Activated naive CD8-positive, alpha-beta T cell treated with anti-CD3 and anti-CD28 coated beads for 36 hours (primary cell): ENCODE measurements around the gene LRRC3C. TPM values are rescaled to one million over a fixed set of nuclear protein-coding genes. Genes with fewer than 3 reads are reported as not detected.

Experiments
- DNase-seq: peaks from one replicate; pipeline ENCODE4 v3.0.0; 2021
- H3K27ac Mint-ChIP-seq: one replicate; pipeline ENCODE4 v1.8.0; 2022; ENCODE audit warnings: mild to moderate bottlenecking, moderate library complexity, mixed read lengths
- H3K27me3 Mint-ChIP-seq: one replicate; pipeline ENCODE4 v1.8.0; 2022; ENCODE audit warnings: mild to moderate bottlenecking, mixed read lengths
- H3K36me3 Mint-ChIP-seq: one replicate; pipeline ENCODE4 v1.8.0; 2021; ENCODE audit warnings: mild to moderate bottlenecking, mixed read lengths
- H3K4me1 Mint-ChIP-seq: one replicate; pipeline ENCODE4 v1.8.0; 2021; ENCODE audit warnings: mixed read lengths
- H3K4me3 Mint-ChIP-seq: one replicate; pipeline ENCODE4 v1.8.0; 2022; ENCODE audit warnings: mild to moderate bottlenecking, moderate library complexity, mixed read lengths
- H3K9me3 Mint-ChIP-seq: one replicate; pipeline ENCODE4 v1.8.0; 2022; ENCODE audit warnings: mixed read lengths
- total RNA-seq, 2 experiments: library from RNA; stranded (reverse); gene quantifications; one replicate each; pipeline ENCODE4 v1.2.3, GENCODE V29; 2021

LRRC3C gene
- total RNA-seq, 2 experiments from 2014 or later = not detected

DNA sequence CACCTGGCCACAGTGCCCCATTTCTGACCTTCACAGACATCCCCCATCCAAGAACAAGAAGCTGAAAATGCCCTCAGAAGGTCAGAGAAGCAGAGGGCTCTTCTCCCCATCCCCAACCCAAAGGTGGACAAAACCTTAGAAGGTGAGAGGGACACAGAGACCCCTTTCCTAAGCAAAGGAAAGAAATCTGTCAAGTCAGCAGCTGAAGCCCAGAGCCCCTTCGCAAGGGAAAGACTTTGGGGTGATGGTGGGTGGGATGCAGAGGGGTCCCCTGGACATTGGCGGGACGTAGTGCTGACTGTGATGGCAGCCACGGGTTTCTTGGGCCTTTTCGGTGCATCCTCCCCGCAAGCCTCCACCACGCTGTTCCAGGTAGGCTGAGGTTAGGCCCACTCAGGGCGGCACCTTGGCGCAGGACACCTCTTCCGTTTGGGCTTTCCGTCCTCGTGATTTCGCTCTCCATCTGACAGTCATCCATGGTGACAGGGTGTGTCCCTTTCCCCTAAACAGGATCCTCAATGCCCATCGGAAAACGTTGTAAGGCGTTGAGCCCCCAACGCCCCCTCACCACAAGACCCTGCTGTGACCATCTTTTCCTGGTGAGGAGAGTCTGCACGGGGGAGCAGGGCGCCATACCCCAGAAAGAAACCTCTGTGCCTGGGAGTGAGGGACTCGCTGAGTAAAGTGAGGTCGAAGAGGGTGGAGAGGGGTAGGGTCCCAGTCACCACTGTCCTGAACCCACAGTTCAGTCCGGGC is 24.6 kb downstream of the LRRC3C start:
- Mint-ChIP-seq H3K4me3 (peak overlapping the region; percentile 47), H3K9me3 (no peaks in the 10 kb centered on the region), H3K36me3 (no peaks in the 10 kb centered on the region), H3K4me1 (peaks cover 17% of the 10 kb centered on the region), H3K27me3 (no peaks in the 10 kb centered on the region), H3K27ac (no peak overlapping the region)
- DNase-seq = no peak

DNA sequence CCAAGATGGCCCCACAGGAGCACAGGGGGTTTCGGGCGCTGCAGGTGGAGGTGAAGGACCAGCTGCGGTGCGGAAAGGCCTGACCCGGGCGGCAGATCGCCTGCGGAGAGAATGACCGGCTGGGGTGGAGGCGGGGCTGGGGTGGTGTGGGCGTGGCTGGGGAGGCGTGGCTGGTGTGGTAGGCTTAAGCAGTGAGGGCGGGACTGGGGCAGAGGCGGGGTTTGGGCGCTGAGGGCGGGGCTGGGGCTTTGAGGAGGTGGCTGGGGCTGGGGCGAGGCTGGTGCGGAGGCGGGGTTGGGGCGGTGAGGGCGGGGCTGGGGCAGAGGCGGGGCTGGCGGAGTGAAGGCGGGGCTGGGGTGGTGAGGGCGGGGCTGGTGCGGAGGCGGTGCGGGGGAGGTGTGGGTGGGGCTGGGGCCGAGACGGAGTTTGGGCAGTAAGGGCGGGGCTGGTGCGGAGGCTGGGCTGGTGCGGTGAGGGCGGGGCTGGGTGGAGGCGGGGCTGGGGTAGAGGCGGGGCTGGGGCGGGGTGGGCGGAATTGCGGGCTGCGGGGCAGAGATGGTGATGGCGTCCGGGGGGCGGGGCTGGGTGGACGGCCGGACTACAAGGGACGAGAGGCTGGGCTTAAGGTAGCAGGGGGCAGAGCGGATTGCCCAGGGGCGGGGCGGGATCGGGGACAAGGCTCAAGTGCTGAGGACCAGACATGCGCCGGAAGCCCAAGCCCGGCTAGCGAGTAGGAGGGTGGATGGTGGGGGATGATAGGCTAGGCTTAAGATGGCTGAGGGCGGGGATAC is 25.3 kb downstream of the LRRC3C start:
- Mint-ChIP-seq H3K4me1 (peaks cover 14% of the 10 kb centered on the region), H3K4me3 (peak overlapping the region; percentile 80), H3K27me3 (no peaks in the 10 kb centered on the region), H3K9me3 (no peaks in the 10 kb centered on the region), H3K36me3 (no peaks in the 10 kb centered on the region), H3K27ac (peak overlapping the region; percentile 68)
- peak; percentile 92 for DNase-seq

DNA sequence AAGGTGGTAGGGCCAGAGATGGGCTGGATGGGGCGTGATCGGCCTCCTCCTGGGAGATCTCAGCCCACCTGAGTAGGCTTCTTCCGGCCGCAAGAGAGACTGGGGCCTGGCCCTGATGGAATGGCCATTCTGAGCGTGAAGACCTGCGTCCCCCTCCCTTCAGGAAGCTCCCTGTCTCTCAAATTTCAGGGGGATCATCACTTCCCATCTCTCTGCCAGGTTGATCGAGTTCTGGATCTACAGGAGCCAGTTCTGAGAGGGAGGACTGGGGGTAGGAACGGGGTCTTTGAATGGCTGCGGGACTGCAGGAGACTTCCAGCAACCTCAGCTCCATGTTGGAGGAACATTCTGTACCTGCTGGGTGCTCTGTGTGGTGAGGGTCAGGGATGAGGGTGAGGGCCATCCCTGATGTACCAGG is 25.9 kb downstream of the LRRC3C start:
- Mint-ChIP-seq H3K4me3 (peak overlapping the region; percentile 80), H3K4me1 (peaks cover 10% of the 10 kb centered on the region), H3K36me3 (no peaks in the 10 kb centered on the region), H3K27ac (peak overlapping the region; percentile 68), H3K9me3 (no peaks in the 10 kb centered on the region), H3K27me3 (no peaks in the 10 kb centered on the region)
- DNase-seq = no peak

DNA sequence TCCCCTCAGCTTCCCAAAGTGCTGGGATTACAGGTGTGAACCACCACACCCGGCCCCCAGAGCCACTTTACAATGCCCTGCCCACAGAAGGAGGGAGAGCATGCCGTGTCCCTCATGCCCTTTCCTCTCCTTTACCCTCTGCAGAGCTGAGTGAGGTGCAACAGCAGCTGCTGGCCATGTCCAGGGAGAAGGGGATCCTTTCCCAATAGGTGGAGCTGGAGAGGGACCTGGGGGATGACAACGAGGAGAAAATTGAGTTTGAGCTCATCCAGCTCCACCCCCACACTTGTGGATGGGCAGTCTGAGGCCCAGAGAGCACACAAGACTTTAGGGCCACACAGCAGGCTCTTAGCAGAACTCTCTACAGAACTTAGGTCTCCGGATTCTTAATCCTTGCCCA is 27.3 kb downstream of the LRRC3C start:
- no peaks in the 10 kb centered on the region for H3K36me3 Mint-ChIP-seq
- no peaks in the 10 kb centered on the region for H3K9me3 Mint-ChIP-seq
- H3K27me3 Mint-ChIP-seq = no peaks in the 10 kb centered on the region
- H3K4me3 Mint-ChIP-seq = no peak overlapping the region
- H3K4me1 Mint-ChIP-seq = peaks cover 9% of the 10 kb centered on the region
- no peak overlapping the region for H3K27ac Mint-ChIP-seq
- no peak for DNase-seq

DNA sequence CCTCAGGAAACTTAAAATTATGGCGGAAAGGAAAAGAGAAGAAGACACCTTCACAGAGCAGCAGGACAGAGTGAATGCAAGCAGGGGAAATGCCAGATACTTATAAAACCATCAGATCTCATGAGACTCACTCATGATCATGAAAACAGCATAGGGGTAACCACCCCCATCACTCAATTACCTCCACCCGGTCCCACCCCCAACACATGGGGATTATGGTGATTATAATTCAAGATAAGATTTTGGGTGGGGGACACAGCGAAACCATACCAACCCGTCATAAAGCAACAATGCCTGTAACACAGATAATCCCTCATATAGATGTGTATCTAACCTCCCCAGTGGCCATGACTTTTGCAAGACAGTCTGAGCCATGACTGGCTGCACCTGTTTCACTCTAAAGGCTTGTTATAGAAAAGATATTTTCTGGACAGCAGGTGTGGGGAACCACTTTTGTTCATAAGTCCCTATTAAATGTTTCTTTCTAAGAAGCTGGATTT is 28.2 kb downstream of the LRRC3C start:
- Mint-ChIP-seq H3K27me3 (no peaks in the 10 kb centered on the region), H3K27ac (no peak overlapping the region), H3K4me3 (no peak overlapping the region), H3K9me3 (no peaks in the 10 kb centered on the region), H3K4me1 (peaks cover 9% of the 10 kb centered on the region), H3K36me3 (no peaks in the 10 kb centered on the region)
- DNase-seq = no peak

DNA sequence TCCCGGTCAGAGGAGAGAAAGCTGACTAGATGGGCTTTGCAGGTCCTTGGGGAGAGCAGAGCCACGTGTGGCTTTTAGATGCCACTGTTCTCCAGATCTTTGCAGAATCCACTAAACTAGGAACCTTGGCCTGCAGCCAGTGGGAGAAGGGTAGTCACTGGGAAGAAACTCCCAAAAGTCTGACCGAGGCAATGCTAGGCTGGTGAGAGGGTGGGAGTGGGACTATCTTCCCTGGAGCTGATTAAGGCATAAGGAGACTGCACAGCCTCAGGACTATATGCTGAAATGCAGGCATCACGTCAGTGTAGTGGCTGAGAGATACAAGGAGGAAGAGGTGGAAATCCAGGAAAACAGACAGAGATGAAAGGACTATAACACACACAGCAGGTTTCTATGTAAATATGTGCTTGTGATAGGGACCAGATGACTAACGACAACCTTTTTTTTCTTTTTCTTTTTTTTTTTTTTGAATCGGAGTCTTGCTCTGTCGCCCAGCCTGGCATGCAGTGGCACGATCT is 33.1 kb downstream of the LRRC3C start:
- DNase-seq = no peak
- Mint-ChIP-seq H3K27me3 (no peaks in the 10 kb centered on the region), H3K36me3 (no peaks in the 10 kb centered on the region), H3K4me3 (no peak overlapping the region), H3K9me3 (no peaks in the 10 kb centered on the region), H3K4me1 (peaks cover 16% of the 10 kb centered on the region), H3K27ac (no peak overlapping the region)

DNA sequence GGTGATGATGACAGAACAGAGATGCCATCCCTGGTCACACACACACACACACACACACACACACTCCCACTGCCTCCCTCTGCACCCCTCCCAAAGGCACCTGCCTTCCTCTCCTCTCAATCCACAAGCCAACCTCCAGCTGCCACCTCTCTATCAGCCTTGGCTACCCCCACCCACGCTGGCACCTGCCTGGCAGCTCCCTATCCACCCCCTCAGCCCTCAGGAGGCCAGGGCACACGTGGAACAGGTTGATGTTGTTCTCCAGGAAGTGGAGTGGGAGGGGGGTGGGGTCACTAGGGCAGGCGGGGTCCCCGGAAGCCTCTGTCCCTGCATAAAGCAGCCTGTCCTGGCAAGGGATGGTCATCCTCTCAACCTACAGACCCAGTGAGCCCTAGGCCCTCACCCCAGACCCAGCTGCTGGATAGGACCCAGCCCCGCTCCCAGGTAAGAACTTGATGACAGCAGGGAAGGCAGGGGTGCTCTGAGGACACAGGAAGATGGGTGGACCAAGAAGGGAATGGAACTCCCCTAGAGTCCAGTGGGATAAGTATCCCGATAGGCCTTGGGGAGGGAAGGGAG is 35.2 kb downstream of the LRRC3C start, which contains the start of gene GSDMA:
GSDMA (plus strand) TSS at position 363 of the 579 bp plus-strand sequence. CDS start 2,684 bp downstream, outside the sequence.
- Mint-ChIP-seq H3K27me3 (no peaks in the 10 kb centered on the region), H3K4me1 (peaks cover 16% of the 10 kb centered on the region), H3K9me3 (no peaks in the 10 kb centered on the region), H3K4me3 (no peak within 1 kb of the TSS), H3K36me3 (no peaks in the 10 kb centered on the region), H3K27ac (no peak within 1 kb of the TSS)
- DNase-seq = no peak

DNA sequence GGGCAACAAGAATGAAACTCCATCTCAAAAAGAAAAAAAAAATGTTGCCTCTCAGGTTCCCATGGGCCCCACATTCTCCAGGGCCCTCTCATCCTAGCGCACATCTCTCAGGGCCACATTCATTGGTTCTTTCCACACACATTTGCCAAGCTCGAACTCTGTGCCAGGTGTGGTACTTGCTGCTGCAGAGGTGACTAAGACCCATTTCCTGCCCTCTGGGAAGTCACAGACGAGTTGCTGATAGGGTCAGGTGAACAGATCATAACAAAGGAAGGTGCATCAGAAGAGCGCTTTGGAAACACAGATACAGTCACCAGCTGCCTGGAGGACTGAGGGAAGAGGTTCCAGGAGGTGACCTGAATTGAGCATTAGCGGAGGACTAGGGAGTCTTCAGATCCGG is 36.3 kb downstream of the LRRC3C start:
- no peak overlapping the region for H3K4me3 Mint-ChIP-seq
- peaks cover 15% of the 10 kb centered on the region for H3K4me1 Mint-ChIP-seq
- H3K27ac Mint-ChIP-seq = no peak overlapping the region

DNA sequence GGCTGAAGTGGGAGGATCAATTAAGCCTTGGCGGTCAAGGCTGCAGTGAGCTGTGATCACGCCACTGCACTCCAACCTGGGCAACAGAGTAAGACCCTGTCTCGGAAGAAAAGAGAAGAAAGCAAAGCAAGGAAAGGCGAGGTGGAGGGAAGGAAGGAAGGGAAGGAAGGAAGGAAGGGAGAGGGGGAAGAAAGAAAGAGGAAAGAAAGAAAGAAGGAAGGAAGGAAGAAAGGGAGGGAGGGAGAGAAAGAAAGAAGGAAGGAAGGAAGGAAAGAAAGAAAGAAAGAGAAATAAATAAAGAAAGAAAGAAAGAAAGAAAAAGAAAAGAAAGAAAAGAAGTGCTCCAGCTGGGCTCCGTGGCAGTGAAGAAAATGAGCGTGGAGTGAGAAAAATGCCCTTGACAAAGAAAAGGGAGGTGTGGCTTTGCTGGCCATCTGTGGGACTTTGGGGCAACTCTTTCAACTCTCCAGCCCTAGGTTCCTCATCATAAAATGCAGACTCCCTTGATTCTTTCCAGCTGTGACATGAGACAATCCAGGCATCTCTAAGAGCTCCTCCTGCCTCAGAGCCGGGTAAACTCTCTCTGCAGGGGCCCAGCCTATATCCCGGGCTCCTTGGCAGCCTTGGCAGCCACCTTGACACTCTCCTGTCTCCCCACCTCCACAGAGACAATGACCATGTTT is 37.6 kb downstream of the LRRC3C start:
- DNase-seq = no peak
- no peak overlapping the region for H3K4me3 Mint-ChIP-seq
- peaks cover 10% of the 10 kb centered on the region for H3K4me1 Mint-ChIP-seq
- H3K36me3 Mint-ChIP-seq = no peaks in the 10 kb centered on the region
- H3K27ac Mint-ChIP-seq = no peak overlapping the region
- H3K27me3 Mint-ChIP-seq = peaks cover 9% of the 10 kb centered on the region
- H3K9me3 Mint-ChIP-seq = no peaks in the 10 kb centered on the region

More for the DNA sequence above, 36.3 kb downstream of the LRRC3C start:
- H3K36me3 Mint-ChIP-seq = no peaks in the 10 kb centered on the region
- no peak for DNase-seq
- H3K27me3 Mint-ChIP-seq = no peaks in the 10 kb centered on the region
- H3K9me3 Mint-ChIP-seq = no peaks in the 10 kb centered on the region

DNA sequence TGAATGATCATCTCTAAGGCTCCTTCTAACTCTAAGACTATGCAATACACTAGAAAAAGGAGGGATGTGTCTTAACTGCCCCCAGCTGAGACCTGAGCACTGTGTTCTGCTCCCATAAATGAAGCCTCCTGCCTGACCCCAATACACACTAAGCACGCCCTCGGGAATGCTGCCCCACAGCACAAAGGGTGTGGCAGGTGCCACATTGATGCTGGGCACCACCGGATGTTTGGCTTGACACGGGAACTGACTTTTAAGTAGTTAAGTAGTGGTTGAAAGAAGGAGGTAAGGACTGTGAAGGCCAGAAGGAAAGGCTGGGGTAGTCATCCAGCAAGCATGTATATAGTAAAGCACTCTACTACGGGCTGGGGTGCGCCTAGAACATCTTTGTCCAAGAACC is 39.2 kb downstream of the LRRC3C start:
- Mint-ChIP-seq H3K36me3 (no peaks in the 10 kb centered on the region), H3K9me3 (no peaks in the 10 kb centered on the region), H3K27me3 (peaks cover 22% of the 10 kb centered on the region), H3K4me1 (peaks cover 10% of the 10 kb centered on the region), H3K27ac (no peak overlapping the region), H3K4me3 (no peak overlapping the region)
- DNase-seq = no peak

DNA sequence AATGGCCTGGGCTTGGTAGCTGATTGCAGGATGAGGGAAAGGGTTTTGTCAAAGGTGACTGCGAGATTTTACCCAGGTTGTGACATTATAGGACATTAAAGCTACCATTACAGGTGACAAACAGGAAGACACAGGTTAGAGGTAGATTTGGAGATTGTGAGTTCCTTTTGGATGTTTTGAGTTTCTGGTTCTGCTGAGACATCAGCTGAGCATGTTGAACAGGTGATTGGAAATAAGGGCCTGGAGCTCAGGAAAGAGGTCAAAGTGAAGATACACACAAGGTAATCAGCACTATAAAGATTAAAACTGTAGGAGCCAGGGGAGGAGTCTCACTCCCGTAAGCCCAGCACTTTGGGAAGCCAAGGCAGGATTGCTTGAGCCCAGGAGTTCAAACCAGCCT is 41.2 kb downstream of the LRRC3C start:
- peaks cover 4% of the 10 kb centered on the region for H3K4me1 Mint-ChIP-seq
- peaks cover 23% of the 10 kb centered on the region for H3K27me3 Mint-ChIP-seq
- no peak for DNase-seq
- H3K9me3 Mint-ChIP-seq = no peaks in the 10 kb centered on the region
- no peak overlapping the region for H3K4me3 Mint-ChIP-seq
- no peak overlapping the region for H3K27ac Mint-ChIP-seq
- H3K36me3 Mint-ChIP-seq = no peaks in the 10 kb centered on the region

DNA sequence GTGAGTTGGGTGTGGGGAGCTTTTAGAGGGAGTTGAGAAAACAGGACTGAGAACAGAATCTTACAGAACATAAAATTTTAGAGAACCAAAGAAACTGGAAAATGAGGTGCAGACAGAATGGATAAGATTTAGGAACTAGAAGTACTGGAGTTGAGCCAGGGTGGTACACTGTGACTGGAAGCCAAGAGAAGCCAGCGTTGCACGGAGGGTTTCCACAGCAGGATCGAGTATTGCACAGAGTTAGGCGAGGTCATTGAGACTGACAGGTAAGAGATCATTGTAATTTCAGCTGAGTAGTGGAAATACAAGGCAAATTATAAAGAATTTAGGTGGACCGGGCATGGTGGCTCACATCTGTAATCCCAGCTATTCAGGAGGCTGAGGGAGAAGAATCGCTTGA is 41.8 kb downstream of the LRRC3C start:
- H3K4me3 Mint-ChIP-seq = no peak overlapping the region
- DNase-seq = no peak
- H3K27ac Mint-ChIP-seq = no peak overlapping the region
- H3K4me1 Mint-ChIP-seq = no peaks in the 10 kb centered on the region
- no peaks in the 10 kb centered on the region for H3K9me3 Mint-ChIP-seq
- H3K36me3 Mint-ChIP-seq = no peaks in the 10 kb centered on the region
- H3K27me3 Mint-ChIP-seq = peaks cover 23% of the 10 kb centered on the region

DNA sequence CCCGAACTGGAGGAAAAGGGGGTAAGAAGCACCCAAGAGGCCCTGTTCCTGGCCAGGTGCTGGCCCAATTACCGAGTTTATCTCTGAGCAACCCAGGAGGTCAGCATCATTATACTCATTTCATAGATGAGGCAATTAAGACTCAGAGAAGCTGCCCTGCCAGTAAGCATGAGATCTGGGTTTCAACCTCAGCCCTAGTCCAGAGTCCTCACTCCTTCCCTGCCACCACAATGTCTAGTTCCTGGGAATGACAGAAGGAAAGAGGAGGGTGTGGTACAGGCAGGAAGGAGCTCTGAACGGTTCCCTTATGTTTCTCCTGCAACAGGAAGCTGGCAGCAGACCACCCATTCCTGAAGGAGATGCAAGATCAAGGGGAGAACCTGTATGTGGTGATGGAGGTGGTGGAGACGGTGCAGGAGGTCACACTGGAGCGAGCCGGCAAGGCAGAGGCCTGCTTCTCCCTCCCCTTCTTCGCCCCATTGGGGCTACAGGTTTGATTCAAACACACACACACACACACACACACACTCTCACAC is 42.7 kb downstream of the LRRC3C start:
- Mint-ChIP-seq H3K4me3 (no peak overlapping the region), H3K9me3 (no peaks in the 10 kb centered on the region), H3K27ac (no peak overlapping the region), H3K4me1 (no peaks in the 10 kb centered on the region), H3K36me3 (no peaks in the 10 kb centered on the region), H3K27me3 (peaks cover 23% of the 10 kb centered on the region)
- DNase-seq = no peak

DNA sequence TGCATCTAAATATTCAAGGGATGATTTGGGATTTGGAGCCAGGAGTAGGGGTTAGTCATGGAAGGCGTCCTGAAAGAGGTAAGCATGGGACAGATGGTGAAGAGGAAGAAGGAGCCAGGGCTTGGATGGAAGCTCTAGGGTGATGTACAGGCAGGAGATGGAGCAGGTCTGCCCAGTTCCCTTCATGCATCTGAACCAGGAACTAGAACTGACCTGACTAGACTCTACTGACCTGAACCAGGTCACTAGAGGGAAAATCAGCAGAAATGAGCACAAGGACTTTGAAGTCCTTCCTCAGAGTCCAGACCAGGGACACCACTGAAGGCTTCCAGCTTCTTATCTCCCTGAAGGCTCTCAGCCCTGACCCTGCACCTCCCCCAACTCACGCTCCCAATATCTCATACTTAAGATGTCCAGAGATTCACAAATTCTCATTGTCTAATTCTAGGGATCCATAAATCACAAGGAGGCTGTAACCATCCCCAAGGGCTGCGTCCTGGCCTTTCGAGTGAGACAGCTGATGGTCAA is 43.6 kb downstream of the LRRC3C start:
- Mint-ChIP-seq H3K27me3 (peaks cover 23% of the 10 kb centered on the region), H3K9me3 (no peaks in the 10 kb centered on the region), H3K4me3 (no peak overlapping the region), H3K36me3 (no peaks in the 10 kb centered on the region), H3K4me1 (no peaks in the 10 kb centered on the region), H3K27ac (no peak overlapping the region)
- no peak for DNase-seq
